GM19238 (cell line): ENCODE results near the gene DLG2.

Source experiments
- DNase-seq: peaks from one replicate; pipeline ENCODE4 v3.0.0; 2011; ENCODE audit warnings: low spot score; ENCODE audit not compliant: insufficient read length

DLG2 gene

DNA sequence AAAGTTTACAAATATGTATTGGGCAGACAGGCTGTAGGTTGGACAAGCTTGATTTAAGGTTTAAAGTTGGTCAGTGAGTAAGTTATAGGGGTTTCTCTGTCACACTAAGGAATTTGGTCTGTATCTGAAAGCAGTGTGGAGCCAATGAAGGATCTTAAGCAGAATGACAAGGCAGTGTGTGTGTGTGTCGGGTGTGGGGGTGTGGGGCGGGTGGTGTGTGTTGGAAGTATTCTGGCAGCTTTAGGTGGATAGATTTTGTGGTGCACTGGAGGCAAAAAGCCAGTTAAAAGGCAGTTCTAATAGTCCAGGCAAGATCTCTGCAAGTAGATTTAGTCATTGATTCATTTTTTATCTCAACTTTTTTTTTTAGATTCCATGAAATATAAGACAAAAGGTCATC, 1334.2 kb downstream of the DLG2 start:
- DNase-seq, result no peak

DNA sequence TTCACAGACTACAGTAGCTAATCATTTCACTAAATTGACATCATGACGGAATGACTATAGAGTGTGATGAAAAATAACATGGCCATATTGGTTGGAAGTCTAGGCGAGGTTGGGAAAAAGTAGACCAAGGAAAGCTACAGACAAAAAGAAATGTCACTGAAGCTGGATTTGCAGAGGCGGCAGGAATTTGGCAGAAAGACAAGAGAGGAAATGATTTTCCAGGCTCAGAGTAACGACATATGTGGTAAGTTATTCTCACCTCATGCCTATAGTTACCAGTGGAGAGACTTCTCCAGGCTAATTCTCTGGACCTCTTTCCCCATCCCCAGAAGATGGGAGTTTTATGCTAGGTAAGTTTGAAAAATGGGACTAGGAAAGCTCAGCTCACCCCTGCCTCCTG, 1335.1 kb downstream of the DLG2 start:
- DNase-seq, result no peak

- no peak for DNase-seq
Observed at GRCh38 chr11:84290647-84291046, 1336.5 kb downstream of the DLG2 start.

DNA sequence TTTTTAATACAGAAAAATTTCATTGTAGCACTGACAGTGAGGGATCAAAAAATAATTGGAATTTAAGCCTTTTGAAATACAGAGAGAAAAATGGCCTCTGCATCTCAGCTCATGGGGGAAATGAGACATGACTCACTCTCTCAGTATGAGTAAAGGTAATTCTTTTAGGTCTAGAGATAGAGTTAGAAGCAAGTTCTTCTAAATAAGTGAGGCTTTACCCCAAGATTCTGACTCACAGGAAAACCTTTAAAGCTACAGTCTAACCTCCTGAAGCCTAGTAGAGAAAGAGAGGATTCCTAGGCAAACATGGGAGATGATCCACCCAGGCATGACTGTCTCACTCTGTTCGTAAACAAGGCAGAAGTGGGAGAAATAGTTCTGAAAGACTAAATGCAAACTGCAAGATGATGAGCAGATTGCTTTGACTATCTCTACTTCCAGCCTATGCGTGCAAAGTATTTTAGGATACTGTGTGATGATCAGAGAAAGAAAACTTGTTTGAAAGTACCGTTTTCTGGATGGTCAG, 1337.7 kb downstream of the DLG2 start:
- DNase-seq, result no peak

DNA sequence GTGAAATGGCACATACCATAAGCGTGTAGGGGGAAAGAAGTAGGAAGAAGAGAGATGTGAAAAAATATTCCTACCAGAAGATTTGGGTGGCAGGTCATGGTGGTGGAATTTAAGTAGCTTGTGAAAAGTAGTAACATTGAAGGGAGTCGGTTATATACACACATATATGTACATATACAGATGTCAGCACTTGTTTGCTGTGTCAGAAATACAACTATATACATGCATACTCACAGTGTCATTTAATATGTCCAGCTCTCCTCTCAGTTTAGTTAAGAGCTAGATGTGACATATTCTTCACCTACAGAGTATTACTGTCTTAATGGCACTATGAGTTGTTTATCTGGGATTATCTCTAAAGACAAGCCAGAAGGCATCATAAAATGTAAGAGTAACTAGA, 1353.6 kb downstream of the DLG2 start:
- DNase-seq, result no peak

GRCh38 chr11:84270466-84270865, 1356.7 kb downstream of the DLG2 start:
- no peak for DNase-seq

GRCh38 chr11:84264066-84264465, 1363.1 kb downstream of the DLG2 start:
- no peak for DNase-seq

DNA sequence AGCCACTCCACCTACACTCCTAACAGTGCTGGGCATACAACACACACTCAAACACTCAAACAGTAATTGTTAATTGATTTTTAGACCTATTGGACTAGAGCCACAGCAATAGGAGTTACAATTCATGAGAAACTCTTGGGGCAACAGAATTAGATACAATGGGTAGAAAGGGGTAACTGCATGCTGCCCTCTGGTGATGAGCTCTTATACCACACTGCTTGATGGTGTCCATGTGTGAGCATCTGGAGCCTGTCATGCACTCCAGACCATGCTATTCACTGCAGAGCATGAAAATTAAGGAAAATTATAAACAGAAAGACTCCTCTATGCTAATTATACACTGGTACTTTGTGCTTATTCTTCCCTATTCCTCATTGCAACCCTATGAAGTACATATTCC, 1365.4 kb downstream of the DLG2 start:
- DNase-seq, result no peak

GRCh38 chr11:84260862-84261261, 1366.3 kb downstream of the DLG2 start:
- DNase-seq, result no peak

DNA sequence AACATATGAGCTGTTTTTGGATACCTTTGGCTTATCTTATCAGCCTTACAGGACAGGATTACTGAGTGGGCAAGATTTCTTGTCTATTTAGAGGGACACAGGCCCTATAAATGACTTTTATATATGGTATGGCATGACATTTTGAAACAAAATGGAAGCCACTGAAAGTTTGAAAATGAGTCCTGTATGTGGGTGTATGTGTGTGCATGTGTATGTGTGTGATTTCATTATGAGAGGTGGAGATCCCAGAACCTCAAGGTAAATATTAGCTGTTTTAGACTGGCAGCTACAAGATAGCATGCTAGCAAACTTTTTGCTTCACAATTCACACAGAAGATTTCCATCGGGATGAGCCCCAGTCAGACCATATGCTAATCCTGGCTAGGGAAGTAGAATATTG, 1370.5 kb downstream of the DLG2 start:
- no peak for DNase-seq

- no peak for DNase-seq
Observed at GRCh38 chr11:84255483-84255882, 1371.7 kb downstream of the DLG2 start.

DNA sequence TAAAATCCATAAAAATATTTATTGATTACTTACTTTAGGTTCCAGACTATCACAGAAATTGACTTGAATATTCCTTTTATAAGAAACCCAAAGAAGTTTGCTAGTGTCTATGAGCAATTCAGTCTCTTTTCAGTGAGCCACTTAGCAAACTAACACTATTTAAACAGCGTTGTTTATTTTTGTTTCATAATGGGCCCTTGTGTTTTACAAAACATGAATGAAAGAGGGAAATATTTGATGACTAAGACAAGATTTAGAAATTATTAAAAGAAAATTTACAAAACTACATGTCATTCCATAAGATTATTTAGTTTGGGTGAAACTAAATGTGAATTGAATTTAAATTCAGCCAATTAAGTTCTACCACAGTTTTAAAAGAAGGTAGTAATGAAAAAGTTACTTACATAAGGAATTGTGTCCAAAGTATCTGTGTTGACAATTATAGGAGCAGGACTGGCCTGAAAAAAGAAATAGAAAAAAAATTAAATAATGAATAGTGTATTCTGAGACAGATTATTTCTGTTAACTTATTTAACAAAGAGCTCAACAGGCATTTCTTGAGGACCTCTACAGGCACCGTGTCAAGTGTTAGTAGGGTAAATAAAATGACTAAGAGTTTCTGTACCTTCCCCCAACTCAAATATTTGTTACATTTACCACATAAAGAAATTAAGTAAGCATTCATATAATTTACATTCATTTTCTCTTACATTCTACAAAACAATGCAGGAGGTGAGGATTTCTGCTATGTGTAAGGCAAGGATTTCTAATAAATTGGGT, 1376.1 kb downstream of the DLG2 start:
- no peak for DNase-seq

DNA sequence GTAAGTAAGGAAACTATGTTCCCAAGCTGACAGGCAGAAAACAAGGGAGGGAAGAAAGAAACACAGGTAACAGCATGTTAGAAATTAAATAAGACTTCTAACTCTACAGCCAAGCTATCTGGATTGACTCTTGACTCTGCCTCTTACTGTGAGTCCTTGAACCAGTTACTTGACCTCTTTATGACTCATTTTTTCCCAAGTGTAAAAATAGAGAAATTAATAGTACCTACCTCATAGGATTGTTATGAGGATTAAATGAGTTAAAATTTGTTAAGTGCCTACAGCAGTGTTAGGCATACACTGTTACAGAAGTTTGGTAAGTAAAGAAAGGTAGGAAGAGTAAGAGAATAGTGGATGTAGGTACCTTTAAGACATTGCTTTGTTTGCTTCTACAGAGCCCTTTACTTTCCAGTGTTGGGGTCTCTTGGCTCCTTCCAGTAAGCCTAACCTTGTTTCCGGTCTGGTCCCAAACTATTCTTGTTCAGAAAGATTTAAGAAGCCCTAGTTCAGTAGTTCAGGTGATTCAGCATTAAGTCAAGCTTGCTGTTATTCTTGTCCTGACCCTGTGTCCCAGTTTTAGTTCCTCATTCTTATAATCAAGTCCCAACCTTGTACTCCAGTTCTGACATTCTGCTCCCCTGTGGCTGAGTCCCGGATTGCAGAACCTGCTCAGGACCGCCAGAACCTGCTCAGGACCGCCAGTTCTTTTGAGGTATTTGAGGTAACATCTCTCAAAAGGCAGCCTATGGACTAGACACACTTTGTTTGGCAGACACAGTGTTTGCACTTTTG, 1377.6 kb downstream of the DLG2 start:
- DNase-seq, result no peak

GRCh38 chr11:84247926-84248325, 1379.2 kb downstream of the DLG2 start:
- DNase-seq, result no peak

DNA sequence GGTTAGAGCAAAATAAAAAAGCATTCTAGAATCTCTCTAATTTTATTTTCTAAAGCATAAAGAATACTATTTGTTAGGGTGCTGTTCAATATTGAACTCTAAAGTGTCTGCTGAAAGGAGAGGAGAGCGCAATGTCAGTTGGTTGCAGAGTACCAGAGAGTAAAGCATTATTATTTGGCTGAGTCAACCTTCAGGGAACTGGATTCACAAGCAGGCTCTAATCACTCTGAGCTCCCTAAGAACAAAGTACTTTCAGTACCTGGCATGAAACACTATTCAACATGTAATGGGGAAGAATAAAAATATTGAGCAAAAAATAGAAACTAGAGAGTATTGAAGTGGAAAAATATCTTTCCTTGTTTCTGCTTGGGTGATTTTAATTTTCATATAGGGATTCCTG, 1380.0 kb downstream of the DLG2 start:
- DNase-seq, result no peak

DNA sequence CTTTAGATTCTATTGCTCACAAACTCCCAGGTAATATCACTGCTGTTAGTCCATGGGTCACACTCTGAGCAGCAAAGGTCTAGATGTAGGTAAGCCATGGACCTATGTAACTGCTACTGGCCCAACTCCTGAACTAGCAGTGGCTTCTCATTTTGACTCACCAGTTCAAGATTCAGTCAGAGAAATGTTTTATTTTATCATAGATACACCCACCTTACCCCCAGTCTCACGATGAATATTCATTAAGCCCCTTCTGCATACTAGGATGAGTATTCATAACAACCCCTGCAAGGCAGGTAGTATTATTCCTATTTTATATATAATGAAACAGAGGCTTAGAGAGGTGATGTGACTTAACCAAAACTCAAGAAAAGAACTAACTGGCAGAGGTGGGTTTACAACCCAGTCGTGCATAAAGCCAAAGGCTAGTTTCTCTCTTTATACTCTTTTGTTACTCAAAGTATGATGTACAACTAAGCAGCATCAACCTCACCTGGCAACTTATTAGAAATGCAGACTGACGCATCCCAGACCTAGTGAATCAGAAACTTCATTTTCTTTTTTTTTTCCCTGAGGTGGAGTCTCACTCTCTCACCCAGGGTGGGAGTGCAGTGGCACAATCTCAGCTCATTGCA, 1383.4 kb downstream of the DLG2 start:
- DNase-seq, result no peak

DNA sequence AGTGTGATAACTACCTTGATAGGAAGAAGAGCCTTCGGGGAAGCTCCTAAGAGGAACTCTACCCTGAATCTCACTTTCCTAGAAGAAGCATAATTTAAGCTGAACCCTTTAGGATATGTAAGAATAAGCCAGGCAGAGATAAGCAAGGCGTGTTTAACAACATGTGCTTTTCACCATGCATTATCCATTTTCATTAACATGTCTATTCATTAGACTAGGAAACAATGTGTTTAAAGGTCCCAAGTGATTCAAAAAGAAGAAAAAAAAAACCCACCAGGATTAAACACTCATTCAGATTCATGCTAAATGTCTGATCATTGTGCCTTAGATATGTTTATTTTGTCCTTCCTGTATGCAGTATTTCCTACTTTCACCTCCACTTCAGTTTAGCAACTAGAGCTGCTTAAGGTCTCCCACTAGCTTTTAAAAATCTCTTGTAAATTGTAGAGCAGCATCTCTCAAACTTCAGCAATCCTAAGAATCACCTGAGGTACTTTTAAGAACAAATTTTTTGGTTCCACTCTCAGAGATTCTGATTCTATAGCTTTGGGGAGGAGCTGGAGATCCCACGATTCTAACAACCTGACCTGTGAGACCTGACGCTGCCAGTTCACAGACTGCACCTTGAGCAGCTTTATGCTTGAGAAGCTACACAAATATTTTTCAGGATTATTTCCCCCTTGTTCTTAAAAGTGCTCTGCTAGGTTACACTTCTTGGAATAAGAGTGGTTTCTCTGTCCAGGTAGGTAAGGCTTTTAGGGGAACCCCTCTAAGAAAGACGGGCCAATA, 1385.6 kb downstream of the DLG2 start:
- DNase-seq, result no peak

DNA sequence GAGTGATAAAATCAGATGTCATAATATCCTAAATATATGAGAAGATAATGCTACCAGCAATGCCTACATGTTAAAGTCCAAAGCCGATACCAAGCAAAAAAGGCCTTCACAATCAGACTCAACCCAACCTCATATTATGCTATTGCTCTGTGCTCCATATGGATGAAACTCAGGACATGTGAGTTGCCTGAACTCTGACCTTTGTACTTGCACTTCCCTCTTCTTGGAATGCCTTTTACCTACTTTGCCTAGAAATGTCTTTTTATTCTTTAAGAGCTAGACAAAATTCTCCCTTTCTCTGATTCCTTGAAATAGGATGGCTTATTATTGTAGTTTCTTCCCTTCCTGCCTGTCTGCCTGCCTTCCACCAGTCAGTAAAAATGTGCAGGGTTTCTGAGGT, 1386.3 kb downstream of the DLG2 start:
- DNase-seq, result no peak

GRCh38 chr11:84236436-84236835, 1390.7 kb downstream of the DLG2 start:
- no peak for DNase-seq

DNA sequence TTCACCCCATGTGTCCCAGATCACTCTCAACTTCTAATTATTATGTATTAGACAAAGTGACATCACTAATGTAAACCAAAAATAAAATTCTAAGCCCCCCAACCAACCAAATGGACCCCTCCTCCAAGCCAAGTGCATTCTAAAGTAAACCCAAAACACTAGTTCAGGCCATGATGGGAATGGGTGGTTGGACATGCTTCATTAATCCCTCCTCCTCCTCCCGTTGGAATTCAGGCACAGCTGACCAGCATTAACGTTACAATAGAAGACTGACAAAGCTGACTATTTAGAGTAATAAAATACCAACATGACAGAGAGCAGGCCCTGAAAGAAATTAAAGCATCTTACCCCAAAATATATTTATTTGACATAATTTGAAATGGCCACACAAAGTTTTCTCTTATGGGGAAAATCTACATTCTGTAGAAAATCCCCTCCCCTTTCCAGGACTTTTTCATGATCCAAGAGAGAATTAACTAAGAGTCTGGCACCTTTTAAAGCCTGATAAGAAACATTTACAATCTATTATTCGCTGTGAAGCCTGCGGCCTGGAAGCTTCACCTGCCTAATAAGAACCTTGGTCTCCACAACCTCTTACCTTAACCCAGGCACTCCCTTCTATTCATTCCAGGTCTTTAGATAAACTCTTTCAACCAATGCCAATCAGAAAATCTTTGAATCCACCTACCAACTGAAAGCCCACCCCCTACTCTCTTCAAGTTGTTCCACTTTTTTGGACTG, 1392.5 kb downstream of the DLG2 start:
- no peak for DNase-seq

GRCh38 chr11:84234011-84234410, 1393.1 kb downstream of the DLG2 start:
- DNase-seq, result no peak
